ENCODE measurements around the gene GLI3. TPM values are rescaled to one million over a fixed set of nuclear protein-coding genes. Genes with fewer than 3 reads are reported as not detected.

Gene GLI3
- total and polyA plus RNA-seq, 2 of the 8 experiments (the other 6 are each of a cell fraction or from before 2014, with no cell fraction given) = 8.0 to 31.1 TPM

GRCh38 chr7:42002654-42003053, 234.4 kb downstream of the GLI3 start:
- Histone ChIP-seq H2BK120ac (replicated peaks; ENCODE audit: low read depth, low read length) (no peak overlapping the region), H4K8ac (ENCODE audit: extremely low read depth, insufficient read depth, low read length) (no peak overlapping the region), H2AFZ (ENCODE audit: low read length) (no peak overlapping the region), H3K9ac (replicated peaks in 1 of 4; ENCODE audit: extremely low read depth in 1 of 4, low read depth in 3 of 4, low read length in 3 of 4) (no peak overlapping the region), H2BK15ac (ENCODE audit: low read length) (no peak overlapping the region), H3K27me3 (replicated peaks in 1 of 4; ENCODE audit: control insufficient read depth in 3 of 4, extremely low read depth in 1 of 4, insufficient read depth in 3 of 4, low read length in 3 of 4) (no peaks in the 10 kb centered on the region), H3K23me2 (ENCODE audit: low read depth, low read length) (no peaks in the 10 kb centered on the region), H3K4me1 (replicated peaks in 1 of 4; ENCODE audit: control insufficient read depth in 3 of 4, insufficient read depth in 4 of 4, low read length in 3 of 4) (no peaks in the 10 kb centered on the region), H3K4me3 (ENCODE audit: extremely low read depth in 1 of 4, insufficient read depth in 2 of 4, low read depth in 3 of 4, low read length in 4 of 4) (no peak overlapping the region), H4K5ac (ENCODE audit: insufficient read length, low read depth, low read length) (no peak overlapping the region), H3K79me1 (ENCODE audit: low read depth, low read length) (no peaks in the 10 kb centered on the region), H2BK20ac (ENCODE audit: low read length) (no peak overlapping the region), H3K79me2 (ENCODE audit: control insufficient read depth in 1 of 2, insufficient read depth in 2 of 2, low read length in 2 of 2) (no peaks in the 10 kb centered on the region), H2AK5ac (ENCODE audit: low read depth, low read length) (no peak overlapping the region), H4K91ac (replicated peaks; ENCODE audit: insufficient read length, low read length) (no peak overlapping the region), H3K56ac (replicated peaks; ENCODE audit: insufficient read length, low read depth, low read length) (no peak overlapping the region), H2BK5ac (ENCODE audit: low read depth, low read length) (no peak overlapping the region), H3K4ac (replicated peaks; ENCODE audit: insufficient read length, low read depth, low read length) (no peak overlapping the region), H2BK12ac (ENCODE audit: low read depth, low read length) (no peak overlapping the region), H3K4me2 (ENCODE audit: insufficient read depth in 1 of 2, low read depth in 2 of 2, low read length in 2 of 2) (no peak overlapping the region), H3K36me3 (ENCODE audit: control insufficient read depth in 2 of 4, insufficient read depth in 4 of 4, low read length in 3 of 4) (peaks cover 0 to 2% (median 0%) of the 10 kb centered on the region in 4 experiments; a peak in 2 of 8 replicates), H3K14ac (ENCODE audit: insufficient read length) (no peak overlapping the region), H3K27ac (ENCODE audit: low read depth, low read length) (no peak overlapping the region), H3K23ac (ENCODE audit: insufficient read length) (no peak overlapping the region), H3K18ac (ENCODE audit: extremely low read depth, low read length) (no peak overlapping the region), H4K20me1 (replicated peaks in 1 of 2; ENCODE audit: control insufficient read depth in 1 of 2, insufficient read depth in 2 of 2, low read length in 2 of 2) (no peaks in the 10 kb centered on the region), H3K9me3 (ENCODE audit: insufficient read depth in 2 of 2, low read depth in 1 of 2, low read length in 1 of 2) (no peaks in the 10 kb centered on the region)
- ChIA-PET CTCF (ENCODE audit: partially characterized antibody) (interaction anchor here (1.9 kb wide), 1 partner anchor 23 kb away, joined by 11 read pairs; no protein-coding TSS in a partner anchor), POLR2A (ENCODE audit: partially characterized antibody) (no interaction called here)
- FAIRE-seq = no peak
- no peak for DNase-seq (ENCODE audit: low read depth in 1 of 2, low spot score in 2 of 2)
- 93 to 100% methylated on average over 1 to 2 of the region's 2 CpGs for WGBS, 2 experiments (ENCODE audit: extremely low coverage in 1 of 2, insufficient coverage in 1 of 2, insufficient read length in 1 of 2, insufficient replicate concordance in 2 of 2, low coverage in 1 of 2, low lambda C conversion rate in 2 of 2, missing lambda C conversion rate in 1 of 2)
